UCSD-AML1 (cell line): ENCODE data around the gene EZH1.

Experiments
- DNase-seq: peaks from one replicate; lab custom pipeline; 2025; ENCODE audit not compliant: unreplicated experiment; lab: John Stamatoyannopoulos, UW

EZH1 gene

GRCh38 chr17:42684929-42685556 is 59.8 kb downstream of the EZH1 start:
- no peak for DNase-seq

- DNase-seq = no peak
These were observed 61.3 kb downstream of the EZH1 start for GRCh38 chr17:42683407-42684034.

GRCh38 chr17:42682722-42683403 is 62.0 kb downstream of the EZH1 start:
- peak; percentile 42 for DNase-seq

GRCh38 chr17:42681976-42682721 is 62.7 kb downstream of the EZH1 start, which contains the start of gene CNTNAP1:
Gene CNTNAP1, plus strand, starts transcription at chr17:42682531. Its CDS starts 299 bp downstream, at chr17:42682830.
- DNase-seq = peak; percentile 39

- no peak for DNase-seq
These were observed 64.5 kb downstream of the EZH1 start for GRCh38 chr17:42680331-42680808.

GRCh38 chr17:42679492-42680330 is 65.1 kb downstream of the EZH1 start:
- DNase-seq = peak; percentile 84

- DNase-seq = peak; percentile 57
These were observed 65.8 kb downstream of the EZH1 start for GRCh38 chr17:42678951-42679491.

- DNase-seq = peak; percentile 92
These were observed 66.7 kb downstream of the EZH1 start for GRCh38 chr17:42677921-42678781.

GRCh38 chr17:42677012-42677857 is 67.6 kb downstream of the EZH1 start:
- DNase-seq = peak; percentile 99

GRCh38 chr17:42676424-42677011 is 68.3 kb downstream of the EZH1 start, which contains the start of gene PLEKHH3:
Gene PLEKHH3, minus strand, starts transcription at chr17:42676994. Its CDS starts 431 bp downstream, at chr17:42676563.
- DNase-seq = peak; percentile 52

GRCh38 chr17:42675965-42676423 is 68.8 kb downstream of the EZH1 start:
- DNase-seq = no peak

GRCh38 chr17:42675348-42675964 is 69.4 kb downstream of the EZH1 start:
- DNase-seq = no peak

- no peak for DNase-seq
These were observed 70.0 kb downstream of the EZH1 start for GRCh38 chr17:42674755-42675347.

GRCh38 chr17:42673885-42674754 is 70.7 kb downstream of the EZH1 start:
- peak; percentile 68 for DNase-seq

GRCh38 chr17:42673266-42673884 is 71.5 kb downstream of the EZH1 start:
- no peak for DNase-seq
